ENCODE measurements around the gene MAS1.
"Not testable (repeated sequence)": the region's sequence is repeated elsewhere in the genome, so short reads cannot be mapped to it uniquely, and the experiment has no call there.

The MAS1 gene

DNA sequence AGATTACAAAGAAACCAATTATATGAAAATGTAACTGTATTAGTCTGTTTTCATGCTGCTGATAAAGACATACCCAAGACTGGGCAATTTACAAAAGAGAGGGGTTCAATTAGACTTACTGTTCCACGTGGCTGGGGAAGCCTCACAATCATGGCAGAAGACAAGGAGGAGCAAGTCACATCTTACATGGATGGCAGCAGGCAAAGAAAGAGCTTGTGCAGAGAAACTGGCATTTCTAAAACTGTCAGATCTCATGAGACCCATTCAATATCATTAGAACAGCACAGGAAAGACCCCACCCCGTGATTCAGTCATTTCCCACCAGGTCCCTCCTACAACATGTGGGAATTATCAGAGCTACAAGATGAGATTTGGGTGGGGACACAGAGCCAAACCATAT, 33.4 kb downstream of the MAS1 start:
- not testable (repeated sequence) for DNase-seq

DNA sequence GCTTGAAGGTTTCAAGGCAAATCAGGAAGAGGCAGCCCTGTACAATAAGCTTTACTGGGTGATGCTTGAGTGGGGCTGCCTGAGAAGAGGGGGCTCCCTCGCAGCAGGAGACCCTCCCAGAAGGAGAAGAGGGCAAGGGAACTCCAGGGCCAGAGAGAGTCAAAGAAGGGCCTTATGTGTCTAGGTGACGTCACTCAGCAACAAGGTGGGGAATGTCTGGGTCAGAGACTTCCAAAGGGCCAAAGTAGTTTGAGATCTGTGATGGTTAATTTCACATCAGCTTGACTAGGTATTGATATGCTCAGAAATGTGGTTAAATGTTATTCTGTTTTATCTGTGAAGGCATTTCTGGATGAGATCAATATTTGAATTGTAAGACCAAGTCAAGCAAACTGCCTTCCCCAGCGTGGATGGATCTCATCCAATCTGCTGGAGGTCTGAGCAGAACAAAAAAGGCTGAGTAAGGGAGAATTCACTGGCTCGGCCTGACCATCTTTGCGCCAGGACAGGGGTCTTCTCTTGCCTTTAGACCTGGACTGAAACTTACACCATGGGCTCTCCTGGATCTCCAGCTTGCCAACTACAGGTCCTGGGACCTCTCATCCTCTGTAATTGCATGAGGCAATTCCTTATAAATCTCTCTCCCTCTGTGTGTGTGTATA, 35.9 kb downstream of the MAS1 start:
- no peak for DNase-seq

DNA sequence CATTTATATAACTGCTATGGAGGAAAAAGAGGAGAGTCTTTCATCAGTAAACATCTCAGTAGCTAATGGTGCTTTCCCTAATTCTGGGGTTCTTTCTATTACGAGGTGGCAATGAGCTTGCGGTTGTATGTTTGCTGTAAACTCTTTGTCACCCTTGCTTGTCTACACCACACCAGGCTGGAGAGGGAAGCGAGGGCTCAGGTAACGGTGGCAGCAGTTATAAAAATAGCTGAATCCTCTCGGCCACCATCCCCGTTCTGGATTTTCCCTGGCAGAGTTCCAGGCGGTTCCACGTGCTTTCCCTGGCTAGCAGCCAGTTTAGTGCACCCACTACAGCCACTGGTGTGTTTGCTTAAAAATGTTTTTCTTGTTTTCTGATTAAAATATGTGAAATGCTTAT, 39.0 kb downstream of the MAS1 start:
- no peak for DNase-seq

DNA sequence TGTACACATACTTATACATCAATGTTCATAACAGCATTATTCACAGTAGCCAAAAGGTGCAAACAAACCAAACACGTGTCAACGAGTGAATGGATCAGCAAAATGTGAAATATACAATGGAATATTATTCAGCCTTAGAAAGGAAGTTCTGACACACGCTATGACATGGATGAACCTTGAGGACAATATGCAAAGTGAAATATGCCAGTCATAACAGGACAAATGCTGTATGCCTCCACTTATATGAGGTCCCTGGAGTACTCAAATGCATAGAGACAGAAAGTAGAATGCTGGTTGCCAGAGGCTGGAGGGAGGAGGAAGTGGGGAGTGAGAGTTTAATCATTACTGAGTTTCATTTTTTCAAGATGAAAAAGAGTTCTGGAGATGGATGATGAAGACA, 40.3 kb downstream of the MAS1 start:
- DNase-seq = no peak

- DNase-seq = no peak
These were observed 41.1 kb downstream of the MAS1 start for GRCh38 chr6:159931846-159932245.

DNA sequence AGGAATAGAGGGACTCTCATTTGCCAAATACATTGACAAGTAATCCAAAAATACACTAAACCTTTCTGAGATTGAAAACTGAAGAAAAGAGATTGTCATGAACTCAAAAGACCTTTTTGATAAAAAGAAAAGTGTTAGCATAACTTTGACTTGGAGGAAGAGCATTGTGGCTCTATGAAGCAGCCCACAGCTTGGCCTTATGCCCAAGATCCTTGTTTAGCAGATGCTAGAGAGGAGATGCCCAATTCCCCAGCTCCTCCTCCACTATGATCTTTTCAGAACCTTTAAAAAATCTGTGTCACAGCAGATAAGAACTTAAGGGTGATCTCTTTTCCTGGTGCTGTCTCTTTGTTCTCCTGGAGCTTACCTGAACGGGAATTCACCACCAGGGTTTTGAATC, 42.3 kb downstream of the MAS1 start:
- DNase-seq = no peak

DNA sequence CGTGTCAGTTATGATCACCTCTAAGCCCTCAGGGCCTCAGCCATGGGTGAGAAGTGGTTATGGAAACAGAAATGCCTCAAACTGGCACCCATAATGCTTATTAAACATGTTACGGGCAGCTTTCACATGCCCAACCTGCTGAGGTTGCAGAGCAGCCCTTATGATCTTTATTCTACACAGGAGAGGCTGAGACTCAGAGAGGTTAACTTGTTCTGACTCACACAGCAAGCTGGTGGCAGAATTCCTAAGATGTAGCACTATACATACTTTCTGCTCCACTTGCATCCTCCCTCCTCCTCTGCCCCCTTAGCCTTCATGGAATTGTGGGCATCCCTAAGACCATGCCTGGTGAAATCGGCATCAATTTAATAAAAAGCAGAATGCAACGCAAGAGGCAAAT, 43.4 kb downstream of the MAS1 start:
- DNase-seq = no peak

GRCh38 chr6:159935065-159935464, 44.3 kb downstream of the MAS1 start:
- no peak for DNase-seq

- no peak for DNase-seq
These were observed 44.8 kb downstream of the MAS1 start for GRCh38 chr6:159935633-159936032.

- DNase-seq = no peak
These were observed 48.8 kb downstream of the MAS1 start for GRCh38 chr6:159939591-159940016.
